CD14-positive monocyte (primary cell): Measurements from ENCODE around the gene DES. TPM values are rescaled to one million over a fixed set of nuclear protein-coding genes. Genes with fewer than 3 reads are reported as not detected.

Experiments
- DNase-seq, 3 donors: peaks; one replicate each; pipeline ENCODE4 v3.0.0-alpha.2; 2011 to 2022
- H2AFZ ChIP-seq: 2 replicates; pipeline ENCODE4 v1.6.0; 2012; ENCODE audit warnings: mild to moderate bottlenecking, low read depth, low read length, inconsistent platforms; ENCODE audit not compliant: insufficient read depth, poor library complexity, severe bottlenecking
- H3K27ac ChIP-seq, 2 donors: 1 replicate in 1 of 2; 2 replicates in 1 of 2; pipeline ENCODE4 v1.5.1; 2012 to 2013; ENCODE audit warnings: low read length in 2 of 2, control low read depth in 1 of 2, inconsistent platforms in 1 of 2, low read depth in 1 of 2, mild to moderate bottlenecking in 1 of 2
- H3K27me3 ChIP-seq, 2 donors: one replicate each; pipeline versions ENCODE4 v1.6.0 to v1.6.1; 2011 to 2013; ENCODE audit warnings: low read length in 2 of 2; ENCODE audit not compliant: control insufficient read depth in 2 of 2, insufficient read depth in 2 of 2
- H3K36me3 ChIP-seq, 2 donors: replicated peaks in 1 of 2; 1 replicate in 1 of 2; 2 replicates in 1 of 2; pipeline versions ENCODE4 v1.5.1 to v1.6.1; 2012 to 2013; ENCODE audit warnings: low read length in 2 of 2, control low read depth in 1 of 2, inconsistent platforms in 1 of 2, mild to moderate bottlenecking in 1 of 2; ENCODE audit not compliant: insufficient read depth in 2 of 2, control insufficient read depth in 1 of 2
- H3K4me1 ChIP-seq, 2 donors: 1 replicate in 1 of 2; 2 replicates in 1 of 2; pipeline versions ENCODE4 v1.5.1 to v1.6.1; 2012 to 2013; ENCODE audit warnings: low read length in 2 of 2, control low read depth in 1 of 2, inconsistent platforms in 1 of 2, mild to moderate bottlenecking in 1 of 2, moderate library complexity in 1 of 2; ENCODE audit not compliant: insufficient read depth in 2 of 2, control insufficient read depth in 1 of 2
- H3K4me2 ChIP-seq: replicated peaks from 2 replicates; pipeline ENCODE3; 2012; ENCODE audit warnings: low read length, moderate library complexity, mild to moderate bottlenecking; ENCODE audit not compliant: poor library complexity, severe bottlenecking; ENCODE audit errors: extremely low read depth
- H3K4me3 ChIP-seq, 3 experiments: fragments of 200-600 bp in 1 of 3; sonication (generic) in 1 of 3; replicated peaks in 1 of 3; 1 replicate in 2 of 3; 2 replicates in 1 of 3; pipeline ENCODE4 v1.5.1; 2011 to 2013; ENCODE audit warnings: low read length in 3 of 3, mild to moderate bottlenecking in 3 of 3, control low read depth in 2 of 3, low read depth in 2 of 3, inconsistent platforms in 1 of 3, moderate library complexity in 1 of 3
- H3K79me2 ChIP-seq: 2 replicates; pipeline ENCODE4 v1.6.0; 2012; ENCODE audit warnings: mild to moderate bottlenecking, control low read depth, inconsistent platforms, low read length, moderate library complexity; ENCODE audit not compliant: insufficient read depth
- H3K9ac ChIP-seq: 2 replicates; pipeline ENCODE4 v1.6.0; 2017; ENCODE audit warnings: low read length, mild to moderate bottlenecking; ENCODE audit not compliant: insufficient read depth, poor library complexity, severe bottlenecking
- H3K9me3 ChIP-seq, 2 donors: replicated peaks in 1 of 2; 1 replicate in 1 of 2; 2 replicates in 1 of 2; pipeline versions ENCODE4 v1.5.1 to v1.6.1; 2012 to 2013; ENCODE audit warnings: low read length in 2 of 2, control low read depth in 1 of 2; ENCODE audit not compliant: control insufficient read depth in 1 of 2, insufficient read depth in 1 of 2
- H4K20me1 ChIP-seq: 2 replicates; pipeline ENCODE4 v1.6.0; 2012; ENCODE audit warnings: mild to moderate bottlenecking, low read length, control low read depth, moderate library complexity; ENCODE audit not compliant: insufficient read depth
- H3K27ac Mint-ChIP-seq, 7 donors: one replicate each; pipeline ENCODE4 v1.8.0; 2020; ENCODE audit warnings: mild to moderate bottlenecking in 7 of 7, mixed read lengths in 7 of 7, moderate library complexity in 6 of 7, inconsistent platforms in 2 of 7
- H3K27me3 Mint-ChIP-seq, 3 donors: one replicate each; pipeline ENCODE4 v1.8.0; 2021 to 2022; ENCODE audit warnings: low read depth in 3 of 3, mild to moderate bottlenecking in 3 of 3, mixed read lengths in 3 of 3, moderate library complexity in 3 of 3, inconsistent platforms in 1 of 3
- H3K36me3 Mint-ChIP-seq, 2 donors: one replicate each; pipeline ENCODE4 v1.8.0; 2020; ENCODE audit warnings: mixed read lengths in 2 of 2, inconsistent platforms in 1 of 2, mild to moderate bottlenecking in 1 of 2
- H3K4me1 Mint-ChIP-seq: one replicate; pipeline ENCODE4 v1.8.0; 2020; ENCODE audit warnings: mild to moderate bottlenecking, mixed read lengths
- H3K4me3 Mint-ChIP-seq, 2 donors: one replicate each; pipeline ENCODE4 v1.8.0; 2020; ENCODE audit warnings: mild to moderate bottlenecking in 2 of 2, mixed read lengths in 2 of 2, moderate library complexity in 1 of 2
- H3K9me3 Mint-ChIP-seq, 7 donors: one replicate each; pipeline ENCODE4 v1.8.0; 2020 to 2022; ENCODE audit warnings: mixed read lengths in 7 of 7, mild to moderate bottlenecking in 6 of 7, moderate library complexity in 6 of 7, inconsistent platforms in 2 of 7
- WGBS: methylation state at CpG from one replicate; pipeline ENCODE4 v1.1.5; 2013; ENCODE audit warnings: missing lambda C conversion rate; ENCODE audit not compliant: insufficient coverage; 5-methylcytosine and 5-hydroxymethylcytosine counted together
- intact Hi-C, 2 donors: fragments of 100-400 bp; cut with micrococcal nuclease; formaldehyde crosslinking; loops; one replicate each; pipeline versions ENCODE4 v1.15.0 to v1.15.1; 2023
- polyA plus RNA-seq, 3 donors: library from polyadenylated mRNA; depleted of rRNA in 1 of 3; unstranded in 2 of 3; stranded (reverse) in 1 of 3; fragments of 300-500 nt in 2 of 3; fragments of >200 nt in 1 of 3; fragmentation: Illumina TruSeq in 2 of 3; gene quantifications; 1 replicate in 2 of 3; 2 replicates in 1 of 3; pipeline ENCODE4 v1.2.3, GENCODE V29; 2012 to 2021
- TF ChIP-seq, protein P1 (sequence below): fragments of 200-600 bp; IDR thresholded peaks from one replicate; pipeline ENCODE4 v1.8.0; 2022; ENCODE audit warnings: antibody characterized with exemption, mild to moderate bottlenecking

The DES gene
- polyA plus RNA-seq, 3 donors = 2.4 to 4.0 (median 2.4) TPM

DNA sequence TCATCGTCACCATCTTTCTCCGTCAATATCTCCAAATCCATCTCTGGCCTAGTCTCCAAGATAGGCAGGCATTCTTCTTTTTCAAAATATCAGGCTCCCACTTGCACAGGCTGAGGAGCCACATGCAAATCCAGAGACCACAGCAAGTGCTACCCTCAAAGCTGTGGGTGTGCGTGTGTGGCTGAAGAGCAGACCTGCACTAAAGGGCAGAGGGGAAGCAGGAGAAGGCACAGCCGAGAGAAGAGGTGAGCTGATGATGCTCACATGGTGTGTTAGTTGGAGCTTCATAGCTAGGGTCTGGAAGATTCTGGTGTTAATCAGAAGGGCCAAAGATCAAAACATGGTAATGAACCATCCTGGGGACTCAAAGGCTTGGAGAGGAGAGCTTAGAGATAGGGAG lies 20.3 kb downstream of the DES start:
- DNase-seq = no peak
- no peaks in the 10 kb centered on the region for H3K4me1 ChIP-seq
- TF ChIP-seq, protein P1, sequence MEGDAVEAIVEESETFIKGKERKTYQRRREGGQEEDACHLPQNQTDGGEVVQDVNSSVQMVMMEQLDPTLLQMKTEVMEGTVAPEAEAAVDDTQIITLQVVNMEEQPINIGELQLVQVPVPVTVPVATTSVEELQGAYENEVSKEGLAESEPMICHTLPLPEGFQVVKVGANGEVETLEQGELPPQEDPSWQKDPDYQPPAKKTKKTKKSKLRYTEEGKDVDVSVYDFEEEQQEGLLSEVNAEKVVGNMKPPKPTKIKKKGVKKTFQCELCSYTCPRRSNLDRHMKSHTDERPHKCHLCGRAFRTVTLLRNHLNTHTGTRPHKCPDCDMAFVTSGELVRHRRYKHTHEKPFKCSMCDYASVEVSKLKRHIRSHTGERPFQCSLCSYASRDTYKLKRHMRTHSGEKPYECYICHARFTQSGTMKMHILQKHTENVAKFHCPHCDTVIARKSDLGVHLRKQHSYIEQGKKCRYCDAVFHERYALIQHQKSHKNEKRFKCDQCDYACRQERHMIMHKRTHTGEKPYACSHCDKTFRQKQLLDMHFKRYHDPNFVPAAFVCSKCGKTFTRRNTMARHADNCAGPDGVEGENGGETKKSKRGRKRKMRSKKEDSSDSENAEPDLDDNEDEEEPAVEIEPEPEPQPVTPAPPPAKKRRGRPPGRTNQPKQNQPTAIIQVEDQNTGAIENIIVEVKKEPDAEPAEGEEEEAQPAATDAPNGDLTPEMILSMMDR = no peak
- H3K27ac ChIP-seq = no peak overlapping the region
- peaks cover 0 to 17% of the 10 kb centered on the region in 2 donors for H3K9me3 ChIP-seq
- H2AFZ ChIP-seq = no peak overlapping the region
- Mint-ChIP-seq H3K4me3 (no peak overlapping the region), H3K36me3 (peaks cover 0 to 3% of the 10 kb centered on the region in 2 donors), H3K27me3 (peaks cover 26 to 55% (median 51%) of the 10 kb centered on the region in 3 donors), H3K4me1 (peaks cover 3% of the 10 kb centered on the region), H3K9me3 (peaks cover 0 to 17% (median 3%) of the 10 kb centered on the region in 7 donors), H3K27ac (no peak overlapping the region)
- no peaks in the 10 kb centered on the region for H4K20me1 ChIP-seq
- peaks cover 35 to 86% of the 10 kb centered on the region in 2 donors for H3K27me3 ChIP-seq
- intact Hi-C loops = no loop called here
- no peak overlapping the region for H3K9ac ChIP-seq
- no peaks in the 10 kb centered on the region for H3K79me2 ChIP-seq
- 88% methylated on average over 2 of the region's 4 CpGs for WGBS
- no peak overlapping the region for H3K4me2 ChIP-seq
- H3K36me3 ChIP-seq = no peaks in the 10 kb centered on the region
- no peak overlapping the region for H3K4me3 ChIP-seq

DNA sequence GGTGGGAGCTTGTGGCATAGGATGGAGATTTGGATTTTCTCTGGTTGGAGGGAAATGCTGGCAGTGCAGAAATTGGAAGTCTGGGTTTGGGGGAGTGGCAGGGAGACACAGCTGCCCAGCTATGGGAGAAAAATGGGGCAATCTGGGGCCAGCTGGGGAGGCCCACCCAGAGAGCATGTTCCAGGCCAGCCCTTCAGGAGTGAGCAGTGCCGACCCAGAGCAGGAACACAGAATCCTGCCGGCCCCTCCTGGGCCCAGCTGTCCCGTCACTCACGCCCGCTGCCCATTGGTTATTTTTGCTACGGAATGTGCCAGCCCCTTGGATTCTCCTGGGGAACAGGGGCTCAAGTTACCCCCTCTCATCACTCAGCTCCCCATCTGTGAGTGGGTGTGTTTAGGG lies 21.3 kb downstream of the DES start:
- Mint-ChIP-seq H3K9me3 (peaks cover 0 to 12% (median 3%) of the 10 kb centered on the region in 7 donors), H3K4me3 (peak overlapping the region in 1 of 2 donors; percentile 51)
- no peak for DNase-seq

More for the DNA sequence above, 21.3 kb downstream of the DES start:
- Histone ChIP-seq H3K27ac (no peak overlapping the region), H4K20me1 (no peaks in the 10 kb centered on the region), H3K36me3 (no peaks in the 10 kb centered on the region), H3K79me2 (no peaks in the 10 kb centered on the region), H3K4me1 (no peaks in the 10 kb centered on the region), H3K27me3 (peaks cover 29 to 85% of the 10 kb centered on the region in 2 donors), H2AFZ (no peak overlapping the region), H3K9me3 (peaks cover 0 to 11% of the 10 kb centered on the region in 2 donors), H3K9ac (no peak overlapping the region), H3K4me3 (no peak overlapping the region), H3K4me2 (no peak overlapping the region)
- Mint-ChIP-seq H3K36me3 (peaks cover 0 to 3% of the 10 kb centered on the region in 2 donors), H3K27me3 (peaks cover 35 to 49% (median 46%) of the 10 kb centered on the region in 3 donors), H3K4me1 (peaks cover 3% of the 10 kb centered on the region), H3K27ac (no peak overlapping the region)
- TF ChIP-seq, protein P1 = no peak
- intact Hi-C loops = no loop called here
- 71% methylated on average over 1 of the region's 6 CpGs for WGBS
